T-helper 2 cell treated with Interferon-gamma antibody and Interleukin-4, amounts not matched to agents 5 μg/mL and 100 μg/mL, for 36 hours (primary cell): ENCODE measurements around the gene MAPKAP1.

Source experiments
- DNase-seq: peaks from one replicate; pipeline ENCODE4 v3.0.0; 2021; ENCODE audit warnings: low spot score
- H3K27ac Mint-ChIP-seq: one replicate; pipeline ENCODE4 v1.8.0; 2021; ENCODE audit warnings: mild to moderate bottlenecking, mixed read lengths
- H3K27me3 Mint-ChIP-seq: one replicate; pipeline ENCODE4 v1.8.0; 2021; ENCODE audit warnings: low read depth, mixed read lengths
- H3K36me3 Mint-ChIP-seq: one replicate; pipeline ENCODE4 v1.8.0; 2021; ENCODE audit warnings: low read depth, mixed read lengths
- H3K4me1 Mint-ChIP-seq: one replicate; pipeline ENCODE4 v1.8.0; 2021; ENCODE audit warnings: low read depth, mixed read lengths
- H3K4me3 Mint-ChIP-seq: one replicate; pipeline ENCODE4 v1.8.0; 2022; ENCODE audit warnings: mild to moderate bottlenecking, moderate library complexity, mixed read lengths
- H3K9me3 Mint-ChIP-seq: one replicate; pipeline ENCODE4 v1.8.0; 2021; ENCODE audit warnings: mixed read lengths

MAPKAP1 gene

GRCh38 chr9:125391704-125392103, 315.3 kb downstream of the MAPKAP1 start:
- Mint-ChIP-seq H3K36me3 (no peaks in the 10 kb centered on the region), H3K4me3 (no peak overlapping the region), H3K27me3 (peaks cover 2% of the 10 kb centered on the region), H3K9me3 (no peaks in the 10 kb centered on the region), H3K4me1 (no peaks in the 10 kb centered on the region), H3K27ac (no peak overlapping the region)
- no peak for DNase-seq

GRCh38 chr9:125388978-125389377, 318.0 kb downstream of the MAPKAP1 start:
- Mint-ChIP-seq H3K4me1 (no peaks in the 10 kb centered on the region), H3K36me3 (no peaks in the 10 kb centered on the region), H3K9me3 (no peaks in the 10 kb centered on the region), H3K27me3 (no peaks in the 10 kb centered on the region), H3K4me3 (no peak overlapping the region), H3K27ac (no peak overlapping the region)
- DNase-seq = no peak

GRCh38 chr9:125387861-125388524, 319.0 kb downstream of the MAPKAP1 start:
- Mint-ChIP-seq H3K9me3 (no peaks in the 10 kb centered on the region), H3K36me3 (no peaks in the 10 kb centered on the region), H3K4me3 (no peak overlapping the region), H3K4me1 (no peaks in the 10 kb centered on the region), H3K27me3 (no peaks in the 10 kb centered on the region), H3K27ac (no peak overlapping the region)
- no peak for DNase-seq
